DMS 273 treated with DMSO at 0.1 percent for 48 hours (cell line): ENCODE results near the gene BMPR1B.
"Not testable (repeated sequence)": the region's sequence is repeated elsewhere in the genome, so short reads cannot be mapped to it uniquely, and the experiment has no call there.

ENCODE experiments used
- DNase-seq: peaks from one replicate; lab custom pipeline; 2025; lab: John Stamatoyannopoulos, UW

BMPR1B gene

GRCh38 chr4:94833394-94833793, 75.6 kb downstream of the BMPR1B start:
- no peak for DNase-seq

- DNase-seq, result no peak
These were observed 76.7 kb downstream of the BMPR1B start for GRCh38 chr4:94834501-94834900.

GRCh38 chr4:94841166-94841863, 83.6 kb downstream of the BMPR1B start:
- DNase-seq, result not testable (repeated sequence)

DNA sequence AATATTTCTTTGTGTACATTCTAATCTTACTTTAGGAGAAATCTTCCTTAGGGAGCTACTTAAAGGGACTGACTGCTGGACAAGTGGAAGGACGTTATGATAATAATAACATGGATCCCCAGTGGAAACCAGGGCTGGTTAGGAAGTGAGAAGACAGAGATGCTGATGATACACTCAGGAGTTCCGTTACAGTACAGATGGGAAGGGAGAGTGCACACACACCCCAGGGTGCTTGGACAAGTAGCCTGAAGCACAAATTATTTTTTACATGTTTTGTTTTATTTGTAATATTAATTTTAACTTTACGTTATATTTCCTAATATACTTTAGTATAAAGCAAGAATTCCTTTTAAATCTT, 84.1 kb downstream of the BMPR1B start:
- no peak for DNase-seq

- no peak for DNase-seq
These were observed 85.5 kb downstream of the BMPR1B start for GRCh38 chr4:94843216-94843615.

DNA sequence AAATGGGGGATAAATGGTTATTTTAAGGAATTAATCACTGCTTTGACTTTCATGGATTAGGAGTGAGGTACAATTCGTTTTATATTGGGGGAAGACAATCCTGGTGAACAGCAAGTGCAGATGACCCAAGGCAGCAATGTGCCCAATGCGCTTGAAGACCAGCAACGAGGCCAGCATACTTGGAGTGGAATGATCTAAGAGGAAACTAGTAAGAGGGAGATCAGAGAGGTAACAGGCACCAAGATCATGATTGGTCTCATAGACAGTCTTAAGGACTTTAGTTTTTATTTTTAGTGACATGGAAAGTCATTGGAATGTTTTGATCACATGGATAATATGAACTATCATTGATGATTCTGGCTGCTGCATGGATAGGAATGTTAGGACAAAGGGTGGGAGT, 90.6 kb downstream of the BMPR1B start:
- DNase-seq, result no peak

- DNase-seq, result no peak
These were observed 92.1 kb downstream of the BMPR1B start for GRCh38 chr4:94849901-94850300.

GRCh38 chr4:94852616-94853015, 94.9 kb downstream of the BMPR1B start:
- no peak for DNase-seq

- peak; percentile 34 for DNase-seq
These were observed 98.3 kb downstream of the BMPR1B start for GRCh38 chr4:94856030-94856429.

DNA sequence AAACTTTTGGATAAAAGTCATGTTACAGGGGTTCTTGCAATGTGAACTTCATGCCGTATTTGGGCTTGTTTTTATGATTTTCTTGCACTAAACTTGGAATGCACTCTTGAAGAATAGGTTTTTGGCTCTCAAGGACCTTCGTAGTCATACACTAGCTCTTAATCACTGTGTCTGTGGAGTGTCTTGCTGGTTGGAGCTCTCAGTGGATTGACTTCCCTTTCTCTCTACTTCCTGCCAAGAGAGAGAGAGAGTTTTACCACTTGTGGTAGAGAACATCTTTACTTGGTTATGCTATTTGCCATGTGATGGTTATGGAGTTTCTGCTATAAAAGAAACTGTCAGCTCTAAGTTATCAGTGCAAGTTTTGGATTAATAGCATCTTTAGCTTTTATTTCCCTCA, 112.4 kb downstream of the BMPR1B start:
- DNase-seq, result no peak

GRCh38 chr4:94871644-94872305, 114.0 kb downstream of the BMPR1B start:
- no peak for DNase-seq

DNA sequence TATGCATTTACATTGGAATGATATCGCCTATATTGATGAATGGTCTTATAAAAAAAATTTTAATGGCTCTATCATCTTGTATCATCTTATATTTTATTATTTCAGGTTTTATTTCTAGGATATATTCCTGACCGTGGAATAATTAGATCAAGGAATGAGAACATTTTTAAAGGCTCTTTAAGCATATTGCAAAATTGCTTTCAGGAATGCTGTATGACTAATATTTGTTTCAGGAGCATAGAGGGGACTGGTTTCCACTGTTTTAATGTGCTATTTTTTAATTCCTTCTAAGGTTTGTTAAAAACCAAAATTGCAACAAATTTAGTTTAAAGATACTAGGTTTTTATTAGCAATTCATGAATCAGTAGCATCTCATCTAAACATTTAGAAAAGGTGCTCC, 120.2 kb downstream of the BMPR1B start:
- DNase-seq, result no peak

DNA sequence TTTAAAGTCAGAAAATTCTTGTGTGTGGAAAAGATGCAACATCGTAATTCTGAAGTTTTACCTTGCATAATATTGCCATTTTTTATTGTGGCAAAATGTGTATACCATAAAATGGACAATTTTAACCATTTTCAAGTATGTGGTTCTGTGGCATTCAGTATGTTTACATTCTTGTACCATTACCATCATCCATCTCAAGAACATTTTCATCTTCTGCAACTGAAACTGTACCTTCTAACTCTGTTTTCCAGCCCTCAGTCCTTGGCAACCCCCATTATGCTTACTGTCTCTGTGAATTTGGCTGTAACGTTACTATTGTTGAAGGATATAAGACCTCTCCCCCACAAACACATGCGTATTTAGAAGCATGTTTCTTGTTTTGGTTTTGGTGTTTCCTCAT, 123.2 kb downstream of the BMPR1B start:
- no peak for DNase-seq

GRCh38 chr4:94882756-94883155, 125.0 kb downstream of the BMPR1B start:
- DNase-seq, result no peak

- DNase-seq, result no peak
These were observed 129.3 kb downstream of the BMPR1B start for GRCh38 chr4:94887027-94887426.

GRCh38 chr4:94889523-94889922, 131.8 kb downstream of the BMPR1B start:
- DNase-seq, result peak; percentile 89

- no peak for DNase-seq
These were observed 132.2 kb downstream of the BMPR1B start for GRCh38 chr4:94889946-94890345.

- no peak for DNase-seq
These were observed 132.8 kb downstream of the BMPR1B start for GRCh38 chr4:94890579-94890978.

- peak; percentile 56 for DNase-seq
These were observed 134.3 kb downstream of the BMPR1B start for GRCh38 chr4:94892051-94892450.

DNA sequence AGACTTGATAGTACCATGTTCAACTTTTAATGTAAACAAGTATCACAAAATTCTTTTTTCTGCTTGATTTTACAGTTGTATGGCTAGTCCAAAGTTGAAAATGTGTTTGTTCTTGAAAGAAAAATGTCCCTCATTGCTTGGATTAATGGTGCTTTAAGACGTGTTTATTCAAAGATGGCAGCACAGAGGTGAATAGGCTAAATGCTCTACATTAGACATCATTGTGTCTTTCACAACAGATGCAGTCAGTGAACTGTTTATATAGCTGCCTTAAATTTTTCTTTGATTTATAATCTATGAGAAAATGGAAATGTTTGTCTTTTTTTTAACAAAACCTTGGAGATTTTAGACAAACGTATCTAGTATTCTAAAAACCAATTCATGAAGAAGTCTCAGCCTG, 137.3 kb downstream of the BMPR1B start:
- no peak for DNase-seq

GRCh38 chr4:94897023-94897422, 139.3 kb downstream of the BMPR1B start:
- DNase-seq, result no peak

- no peak for DNase-seq
These were observed 147.8 kb downstream of the BMPR1B start for GRCh38 chr4:94905511-94905910.

DNA sequence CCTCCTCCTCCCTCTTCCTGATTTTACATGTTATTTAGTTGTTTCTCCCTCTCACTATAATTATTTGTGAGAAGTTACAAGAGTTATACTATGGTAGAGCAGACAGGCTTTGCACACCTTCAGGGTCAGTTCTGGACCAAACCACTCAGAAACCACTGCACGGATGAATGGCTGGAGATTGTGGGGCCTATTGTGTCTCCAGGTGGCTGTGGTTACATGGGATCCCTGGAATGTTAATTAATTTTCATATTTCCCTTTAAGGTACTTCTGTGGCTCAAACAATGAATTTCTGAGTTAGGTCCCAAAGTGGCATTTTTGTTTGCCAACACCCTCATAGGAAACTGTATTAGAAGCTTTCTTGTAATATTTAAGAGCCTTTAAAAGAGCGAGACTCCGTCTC, 151.9 kb downstream of the BMPR1B start:
- no peak for DNase-seq

GRCh38 chr4:94911106-94911505, 153.4 kb downstream of the BMPR1B start:
- no peak for DNase-seq
